ENCODE results near the gene DXO.

DNA sequence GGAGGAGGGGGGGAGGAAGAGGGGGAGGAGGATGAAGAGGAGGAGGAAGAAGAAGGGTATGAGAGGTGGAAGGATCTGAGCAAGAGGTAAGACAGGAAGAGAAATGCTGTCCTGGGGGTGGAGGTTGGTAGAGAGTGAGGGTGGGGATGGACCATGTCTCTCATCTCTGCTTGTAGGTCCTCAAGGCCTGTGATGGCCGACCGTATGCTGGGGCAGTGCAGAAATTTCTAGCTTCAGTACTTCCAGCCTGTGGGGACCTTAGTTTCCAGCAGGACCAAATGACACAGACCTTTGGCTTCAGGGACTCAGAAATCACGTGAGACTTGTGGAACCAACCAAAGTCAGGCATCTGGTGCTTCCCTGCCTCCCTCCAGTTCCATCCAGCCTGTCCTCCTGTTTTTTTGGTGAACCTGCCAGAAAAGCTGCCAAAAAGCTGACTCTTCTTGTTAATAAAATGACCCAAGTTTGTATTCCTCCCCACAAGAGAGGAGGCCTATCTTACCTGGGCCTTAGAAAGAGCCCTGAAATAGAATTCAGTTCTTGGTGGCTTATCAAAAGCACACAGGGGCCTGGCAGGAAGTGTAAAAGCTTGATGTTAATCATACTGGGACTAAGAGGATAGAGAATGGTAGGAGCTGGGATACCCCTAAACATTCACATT, 7.4 kb upstream of the DXO start:
- TF ChIP-seq POLR2A (IDR thresholded peaks at IDR 0.05; ENCODE audit: low read length): no peak
- no peak for TF ChIP-seq GATA1 (IDR thresholded peaks at IDR 0.05; ENCODE audit: low read depth, low read length)

Measured in erythroblast (primary cell).